GM19035 (cell line): ENCODE data around the gene ERN2.
"Not testable (repeated sequence)": the region's sequence is repeated elsewhere in the genome, so short reads cannot be mapped to it uniquely, and the experiment has no call there.

Source experiments
- ATAC-seq: cut with Tn5 transposase; IDR thresholded peaks from one replicate; pipeline ENCODE4 v1.9.1; 2021; ENCODE audit not compliant: unreplicated experiment

ERN2 gene

GRCh38 chr16:23722613-23723240, 9.7 kb upstream of the ERN2 start:
- ATAC-seq: not testable (repeated sequence)

GRCh38 chr16:23716484-23716883, 3.5 kb upstream of the ERN2 start:
- no peak for ATAC-seq

- no peak for ATAC-seq
Observed at GRCh38 chr16:23711785-23712184, 1.2 kb downstream of the ERN2 start.

- no peak for ATAC-seq
Observed at GRCh38 chr16:23710504-23710903, 2.5 kb downstream of the ERN2 start.

GRCh38 chr16:23710008-23710407, 3.0 kb downstream of the ERN2 start:
- no peak for ATAC-seq

GRCh38 chr16:23709536-23709935, 3.5 kb downstream of the ERN2 start:
- ATAC-seq: no peak

GRCh38 chr16:23706439-23706838, 6.6 kb downstream of the ERN2 start:
- no peak for ATAC-seq

GRCh38 chr16:23705517-23705902, 7.5 kb downstream of the ERN2 start:
- no peak for ATAC-seq

GRCh38 chr16:23704772-23705516, 8.1 kb downstream of the ERN2 start:
- ATAC-seq: no peak

GRCh38 chr16:23702951-23703350, 10.1 kb downstream of the ERN2 start:
- no peak for ATAC-seq

- ATAC-seq: no peak
Observed at GRCh38 chr16:23701045-23701444, 12.0 kb downstream of the ERN2 start.

GRCh38 chr16:23700509-23700908, 12.5 kb downstream of the ERN2 start:
- no peak for ATAC-seq

- no peak for ATAC-seq
Observed at GRCh38 chr16:23700093-23700492, 12.9 kb downstream of the ERN2 start.

- ATAC-seq: no peak
Observed at GRCh38 chr16:23699100-23699499, 13.9 kb downstream of the ERN2 start.

- no peak for ATAC-seq
Observed at GRCh38 chr16:23695756-23696155, 17.3 kb downstream of the ERN2 start.

GRCh38 chr16:23694644-23695373, 18.2 kb downstream of the ERN2 start:
- no peak for ATAC-seq

GRCh38 chr16:23694265-23694643, 18.8 kb downstream of the ERN2 start:
- ATAC-seq: no peak

- ATAC-seq: no peak
Observed at GRCh38 chr16:23692190-23692837, 20.7 kb downstream of the ERN2 start.

- ATAC-seq: no peak
Observed at GRCh38 chr16:23691483-23692189, 21.4 kb downstream of the ERN2 start.

GRCh38 chr16:23690771-23691482, 22.1 kb downstream of the ERN2 start:
- no peak for ATAC-seq
